HepG2 (cell line): ENCODE results near the gene TXNRD2. TPM values are rescaled to one million over a fixed set of nuclear protein-coding genes. Genes with fewer than 3 reads are reported as not detected.

Experiments
- ESRRA ChIP-seq: sonication (generic); formaldehyde crosslinking; IDR thresholded peaks from 2 replicates; pipeline ENCODE4 v1.5.1; 2020; ENCODE audit warnings: mild to moderate bottlenecking, low read depth, missing genetic modification reagents
- FOXA1 ChIP-seq, 2 experiments: fragments of 450-650 bp in 1 of 2; sonication (generic) in 1 of 2; formaldehyde crosslinking in 1 of 2; IDR thresholded peaks; 2 replicates each; pipeline versions ENCODE4 v1.4.0 to v1.6.1; 2016 to 2020; ENCODE audit warnings: missing genetic modification reagents in 1 of 2
- FOXO1 ChIP-seq: sonication (generic); formaldehyde crosslinking; IDR thresholded peaks from 2 replicates; pipeline ENCODE4 v1.4.0; 2020; ENCODE audit warnings: missing genetic modification reagents
- HES4 ChIP-seq: sonication (generic); formaldehyde crosslinking; IDR thresholded peaks from 2 replicates; pipeline ENCODE4 v1.9.0; 2021; ENCODE audit warnings: mild to moderate bottlenecking, missing genetic modification reagents, borderline replicate concordance
- MTERF4 ChIP-seq: sonication (generic); formaldehyde crosslinking; IDR thresholded peaks from 2 replicates; pipeline ENCODE4 v1.8.0; 2023; ENCODE audit warnings: mild to moderate bottlenecking, missing genetic modification reagents
- NR2F1 ChIP-seq, 2 experiments: fragments of 450-650 bp in 1 of 2; formaldehyde crosslinking in 1 of 2; IDR thresholded peaks; 2 replicates each; pipeline versions ENCODE4 v1.5.0 to v1.6.1; 2016 to 2020; ENCODE audit warnings: mild to moderate bottlenecking in 1 of 2, missing compliant biosample characterization in 1 of 2, missing genetic modification reagents in 1 of 2, moderate library complexity in 1 of 2
- SPEN ChIP-seq: sonication (generic); formaldehyde crosslinking; IDR thresholded peaks from 2 replicates; pipeline ENCODE4 v1.5.1; 2020; ENCODE audit warnings: low read depth, mild to moderate bottlenecking, missing genetic modification reagents
- TSC22D2 ChIP-seq: sonication (generic); formaldehyde crosslinking; IDR thresholded peaks from 2 replicates; pipeline ENCODE4 v1.5.1; 2020; ENCODE audit warnings: missing genetic modification reagents, mild to moderate bottlenecking, borderline replicate concordance
- ZBTB4 ChIP-seq: sonication (generic); formaldehyde crosslinking; IDR thresholded peaks from 2 replicates; pipeline ENCODE4 v1.4.0; 2020; ENCODE audit warnings: missing genetic modification reagents, mild to moderate bottlenecking, borderline replicate concordance
- ZFP90 ChIP-seq: sonication (generic); formaldehyde crosslinking; IDR thresholded peaks from 2 replicates; pipeline ENCODE4 v1.8.0; 2022; ENCODE audit warnings: missing genetic modification reagents, mild to moderate bottlenecking, inconsistent platforms, borderline replicate concordance
- ZKSCAN5 ChIP-seq: sonication (generic); formaldehyde crosslinking; IDR thresholded peaks from 2 replicates; pipeline ENCODE4 v1.5.1; 2020; ENCODE audit warnings: mild to moderate bottlenecking, missing genetic modification reagents
- ZNF101 ChIP-seq: sonication (generic); formaldehyde crosslinking; IDR thresholded peaks from 2 replicates; pipeline ENCODE4 v1.4.0; 2020; ENCODE audit warnings: mild to moderate bottlenecking, low read depth, missing genetic modification reagents, borderline replicate concordance
- ZNF263 ChIP-seq: sonication (generic); formaldehyde crosslinking; IDR thresholded peaks from 2 replicates; pipeline ENCODE4 v1.4.0; 2020; ENCODE audit warnings: missing genetic modification reagents
- ZNF329 ChIP-seq: sonication (generic); formaldehyde crosslinking; IDR thresholded peaks from 2 replicates; pipeline ENCODE4 v1.9.0; 2021; ENCODE audit warnings: low read depth, mild to moderate bottlenecking, missing genetic modification reagents
- ZNF563 ChIP-seq: sonication (generic); formaldehyde crosslinking; IDR thresholded peaks from 2 replicates; pipeline ENCODE4 v1.8.0; 2022; ENCODE audit warnings: mild to moderate bottlenecking, moderate library complexity, missing genetic modification reagents
- ZNF629 ChIP-seq: sonication (generic); formaldehyde crosslinking; conservative IDR thresholded peaks from 2 replicates; pipeline ENCODE4 v1.5.0; 2020; ENCODE audit warnings: missing genetic modification reagents
- polyA plus RNA-seq, 8 experiments: library from polyadenylated mRNA; depleted of rRNA in 3 of 8; stranded (reverse) in 7 of 8; unstranded in 1 of 8; fragments of >200 nt; fragmentation: Illumina TruSeq in 4 of 8; extraction: Trizol in 4 of 8; gene quantifications; 2 replicates each; pipeline versions ENCODE4 v1.2.1 to v1.2.3, GENCODE V29; 2011 to 2016; ENCODE audit warnings: low read depth in 4 of 8, missing spikeins in 1 of 8, mixed read lengths in 1 of 8; ENCODE audit not compliant: insufficient read depth in 1 of 8
- total RNA-seq, 5 experiments: library from RNA; depleted of rRNA; stranded (reverse); fragments of >200 nt; fragmentation: Illumina TruSeq; extraction: Trizol; gene quantifications; 2 replicates each; pipeline ENCODE4 v1.2.3, GENCODE V29; 2016; ENCODE audit warnings: low read depth in 1 of 5
- TF ChIP-seq, protein P1 (sequence below): sonication (generic); formaldehyde crosslinking; IDR thresholded peaks from 2 replicates; pipeline ENCODE4 v1.5.1; 2020; ENCODE audit warnings: mild to moderate bottlenecking, missing genetic modification reagents
- TF ChIP-seq, protein P2 (sequence below): sonication (generic); formaldehyde crosslinking; IDR thresholded peaks from 2 replicates; pipeline ENCODE4 v1.8.1; 2023; ENCODE audit warnings: mild to moderate bottlenecking, missing genetic modification reagents

TXNRD2 gene
- total and polyA plus RNA-seq, 2 of the 13 experiments (the other 11 are each of a cell fraction or from before 2014, with no cell fraction given): 17.5 to 18.6 TPM

GRCh38 chr22:19898831-19899567 lies 42.6 kb downstream of the TXNRD2 start (continued):
- TF ChIP-seq NR2F1 (CRISPR knock-in tag; IDR thresholded peaks at IDR 0.05) (peak in 1 of 2 experiments; percentile 40; a peak in 1 of 4 replicates), ZFP90 (CRISPR knock-in tag) (0 out of 2 replicates have a peak, but pooled peaks have one; percentile 8), ZNF563 (CRISPR knock-in tag) (peak; percentile 69; the same call in 1 of the 2 replicates), ZNF629 (CRISPR knock-in tag) (0 out of 2 replicates have a peak, but pooled peaks have one; percentile 5), ZNF263 (CRISPR knock-in tag) (0 out of 2 replicates have a peak, but pooled peaks have one; percentile 51), MTERF4 (CRISPR knock-in tag) (no peak), ZNF329 (CRISPR knock-in tag) (0 out of 2 replicates have a peak, but pooled peaks have one; percentile 31), FOXO1 (CRISPR knock-in tag) (no peak; the same call in 1 of the 2 replicates), ESRRA (CRISPR knock-in tag) (peak; percentile 97), ZNF101 (CRISPR knock-in tag) (no peak), TSC22D2 (CRISPR knock-in tag) (peak; percentile 22; the same call in 1 of the 2 replicates), SPEN (CRISPR knock-in tag) (no peak), HES4 (peak; percentile 50; the same call in 1 of the 2 replicates), ZBTB4 (CRISPR knock-in tag) (no peak), ZKSCAN5 (CRISPR knock-in tag) (no peak), FOXA1 (IDR thresholded peaks at IDR 0.05) (no peak), FOXA1 (CRISPR knock-in tag; IDR thresholded peaks at IDR 0.05) (peak; percentile 74)
- TF ChIP-seq, protein P1, sequence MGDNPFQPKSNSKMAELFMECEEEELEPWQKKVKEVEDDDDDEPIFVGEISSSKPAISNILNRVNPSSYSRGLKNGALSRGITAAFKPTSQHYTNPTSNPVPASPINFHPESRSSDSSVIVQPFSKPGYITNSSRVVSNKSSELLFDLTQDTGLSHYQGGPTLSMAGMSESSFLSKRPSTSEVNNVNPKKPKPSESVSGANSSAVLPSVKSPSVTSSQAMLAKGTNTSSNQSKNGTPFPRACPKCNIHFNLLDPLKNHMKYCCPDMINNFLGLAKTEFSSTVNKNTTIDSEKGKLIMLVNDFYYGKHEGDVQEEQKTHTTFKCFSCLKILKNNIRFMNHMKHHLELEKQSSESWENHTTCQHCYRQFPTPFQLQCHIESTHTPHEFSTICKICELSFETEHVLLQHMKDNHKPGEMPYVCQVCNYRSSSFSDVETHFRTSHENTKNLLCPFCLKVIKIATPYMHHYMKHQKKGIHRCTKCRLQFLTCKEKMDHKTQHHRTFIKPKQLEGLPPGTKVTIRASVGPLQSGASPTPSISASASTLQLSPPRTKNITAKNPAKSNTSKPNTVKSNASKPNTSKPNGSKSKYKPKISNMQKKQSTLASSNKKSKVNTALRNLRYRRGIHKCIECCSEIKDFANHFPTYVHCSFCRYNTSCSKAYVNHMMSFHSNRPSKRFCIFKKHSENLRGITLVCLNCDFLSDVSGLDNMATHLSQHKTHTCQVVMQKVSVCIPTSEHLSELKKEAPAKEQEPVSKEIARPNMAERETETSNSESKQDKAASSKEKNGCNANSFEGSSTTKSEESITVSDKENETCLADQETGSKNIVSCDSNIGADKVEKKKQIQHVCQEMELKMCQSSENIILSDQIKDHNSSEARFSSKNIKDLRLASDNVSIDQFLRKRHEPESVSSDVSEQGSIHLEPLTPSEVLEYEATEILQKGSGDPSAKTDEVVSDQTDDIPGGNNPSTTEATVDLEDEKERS (CRISPR knock-in tag): peak; percentile 83; the same call in 1 of the 2 replicates
- TF ChIP-seq, protein P2, sequence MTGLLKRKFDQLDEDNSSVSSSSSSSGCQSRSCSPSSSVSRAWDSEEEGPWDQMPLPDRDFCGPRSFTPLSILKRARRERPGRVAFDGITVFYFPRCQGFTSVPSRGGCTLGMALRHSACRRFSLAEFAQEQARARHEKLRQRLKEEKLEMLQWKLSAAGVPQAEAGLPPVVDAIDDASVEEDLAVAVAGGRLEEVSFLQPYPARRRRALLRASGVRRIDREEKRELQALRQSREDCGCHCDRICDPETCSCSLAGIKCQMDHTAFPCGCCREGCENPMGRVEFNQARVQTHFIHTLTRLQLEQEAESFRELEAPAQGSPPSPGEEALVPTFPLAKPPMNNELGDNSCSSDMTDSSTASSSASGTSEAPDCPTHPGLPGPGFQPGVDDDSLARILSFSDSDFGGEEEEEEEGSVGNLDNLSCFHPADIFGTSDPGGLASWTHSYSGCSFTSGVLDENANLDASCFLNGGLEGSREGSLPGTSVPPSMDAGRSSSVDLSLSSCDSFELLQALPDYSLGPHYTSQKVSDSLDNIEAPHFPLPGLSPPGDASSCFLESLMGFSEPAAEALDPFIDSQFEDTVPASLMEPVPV (CRISPR knock-in tag): no peak
